ENCODE data around the gene TMEM42. TPM values are rescaled to one million over a fixed set of nuclear protein-coding genes. Genes with fewer than 3 reads are reported as not detected.

The TMEM42 gene
- total and polyA plus RNA-seq, 2 of the 13 experiments (the other 11 are each of a cell fraction or from before 2014, with no cell fraction given), result 5.5 to 24.5 TPM

DNA sequence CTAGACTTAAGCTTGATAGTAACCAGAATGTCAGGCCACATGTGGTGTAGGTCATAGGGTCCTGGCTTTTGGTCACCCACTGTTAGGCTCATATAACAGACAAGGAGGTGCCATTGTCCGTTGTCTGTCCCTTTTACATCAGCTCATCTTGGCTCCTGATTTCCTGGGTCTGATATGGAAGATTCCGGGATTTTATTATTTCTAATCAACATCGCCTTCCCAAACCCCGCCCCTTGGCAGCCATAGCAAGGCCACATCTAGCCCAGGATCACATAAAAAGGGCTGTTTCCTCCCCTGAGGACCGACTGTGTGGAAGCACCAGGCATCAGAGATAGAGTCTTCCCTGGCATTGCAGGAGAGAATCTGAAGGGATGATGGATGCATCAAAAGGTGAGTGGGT lies 12.6 kb downstream of the TMEM42 start, which contains the start of gene TGM4:
TSS of gene TGM4 (plus strand) at position 301 of the 400 bp plus-strand sequence. CDS start at position 372, 71 bp downstream.
- DNase-seq (ENCODE audit: low spot score) (no peak), ATAC-seq (no peak), FAIRE-seq (no peak)
- intact Hi-C loops (cut with micrococcal nuclease; ENCODE audit: unreplicated experiment), result no loop called here
- 60% methylated on average over 5 of the region's 5 CpGs for WGBS (ENCODE audit: low lambda C conversion rate)
- no peak within 1 kb of the TSS for H3K27ac ChIP-seq (ENCODE audit: extremely low read length, insufficient read depth, low read length)
- H2AFZ ChIP-seq (ENCODE audit: low read length), result no peak within 1 kb of the TSS
- H3K36me3 ChIP-seq (replicated peaks in 1 of 2; ENCODE audit: control insufficient read depth in 1 of 2, insufficient read depth in 2 of 2, low read length in 2 of 2), result no peaks in the 10 kb centered on the region
- no peak within 1 kb of the TSS for H3K4me3 ChIP-seq (replicated peaks in 1 of 3; ENCODE audit: insufficient read depth in 1 of 3, low read depth in 2 of 3, low read length in 3 of 3)
- no TSS peak for BruUV-seq (replicated peaks)
- TF ChIP-seq RAD51 (IDR thresholded peaks at IDR 0.05; ENCODE audit: borderline replicate concordance), result no peak
- no peak for TF ChIP-seq ARNT (IDR thresholded peaks at IDR 0.05)
- H3K79me2 ChIP-seq (ENCODE audit: insufficient read depth, low read length), result no peaks in the 10 kb centered on the region
- H3K9ac ChIP-seq (ENCODE audit: insufficient read depth, low read depth, low read length), result no peak within 1 kb of the TSS
- POLR2A ChIA-PET, result no interaction called here
- CTCF ChIA-PET (ENCODE audit: low intra/inter-chr PET ratio, low total read pairs), result no interaction called here
- in situ Hi-C loops (cut with HindIII; ENCODE audit: extremely low pct_ligation_motif_present, low pct_unique_long_range_greater_than_20kb), result no loop called here
- H3K27me3 ChIP-seq (ENCODE audit: control insufficient read depth in 1 of 2, insufficient read depth in 2 of 2, low read length in 2 of 2), result no peaks in the 10 kb centered on the region
- H4K20me1 ChIP-seq (ENCODE audit: insufficient read depth, low read length), result no peaks in the 10 kb centered on the region
- H3K4me1 ChIP-seq (ENCODE audit: insufficient read depth, low read length), result peaks cover 8% of the 10 kb centered on the region
- H3K4me2 ChIP-seq (ENCODE audit: low read depth, low read length), result no peak within 1 kb of the TSS
- no peaks in the 10 kb centered on the region for H3K9me3 ChIP-seq (ENCODE audit: low read length)

DNA sequence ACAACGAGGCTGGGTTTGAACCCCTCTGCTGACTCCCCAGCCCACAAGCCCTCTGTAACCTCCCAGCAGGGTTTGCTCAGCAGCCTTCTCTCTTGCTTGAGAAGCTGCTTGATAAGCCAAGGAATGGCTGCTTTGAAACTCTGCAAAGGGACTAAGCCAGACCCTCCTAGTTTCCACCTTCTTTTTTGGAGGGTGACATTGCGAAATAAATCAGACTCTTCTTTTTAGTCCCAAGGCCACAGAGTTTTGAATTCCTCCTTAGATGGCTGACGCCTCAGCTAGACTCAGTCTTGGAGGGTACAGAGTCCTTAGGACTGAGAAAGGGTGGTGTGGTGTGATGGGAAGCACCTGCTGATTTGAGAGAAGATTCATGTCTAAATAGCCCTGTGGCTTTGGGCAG lies 13.9 kb downstream of the TMEM42 start:
- no peak for TF ChIP-seq IKZF4 (CRISPR knock-in tag; IDR thresholded peaks at IDR 0.05; ENCODE audit: borderline replicate concordance, low read depth, not compliant biosample characterization)
- peak; percentile 46; the same call in 1 of the 2 replicates for TF ChIP-seq CEBPB (IDR thresholded peaks at IDR 0.05; ENCODE audit: borderline replicate concordance, low read depth, low read length)
- no peak for TF ChIP-seq ZNF616 (CRISPR knock-in tag; IDR thresholded peaks at IDR 0.05; ENCODE audit: low read depth)
- H3K4me3 ChIP-seq (replicated peaks in 1 of 3; ENCODE audit: insufficient read depth in 1 of 3, low read depth in 2 of 3, low read length in 3 of 3), result no peak overlapping the region
- DNase-seq (ENCODE audit: low spot score) (no peak), FAIRE-seq (no peak), ATAC-seq (no peak)
- in situ Hi-C loops (cut with HindIII; ENCODE audit: extremely low pct_ligation_motif_present, low pct_unique_long_range_greater_than_20kb), result no loop called here
- H3K4me2 ChIP-seq (ENCODE audit: low read depth, low read length), result no peak overlapping the region
- no peaks in the 10 kb centered on the region for H3K9me3 ChIP-seq (ENCODE audit: low read length)
- POLR2A ChIA-PET, result no interaction called here
- H3K4me1 ChIP-seq (ENCODE audit: insufficient read depth, low read length), result no peaks in the 10 kb centered on the region
- H3K9ac ChIP-seq (ENCODE audit: insufficient read depth, low read depth, low read length), result no peak overlapping the region
- no peak overlapping the region for H3K27ac ChIP-seq (ENCODE audit: extremely low read length, insufficient read depth, low read length)
- no TSS peak for BruUV-seq (replicated peaks)
- no peaks in the 10 kb centered on the region for H3K36me3 ChIP-seq (replicated peaks in 1 of 2; ENCODE audit: control insufficient read depth in 1 of 2, insufficient read depth in 2 of 2, low read length in 2 of 2)
- H4K20me1 ChIP-seq (ENCODE audit: insufficient read depth, low read length), result no peaks in the 10 kb centered on the region
- CTCF ChIA-PET (ENCODE audit: low intra/inter-chr PET ratio, low total read pairs), result no interaction called here
- intact Hi-C loops (cut with micrococcal nuclease; ENCODE audit: unreplicated experiment), result no loop called here
- H3K27me3 ChIP-seq (ENCODE audit: control insufficient read depth in 1 of 2, insufficient read depth in 2 of 2, low read length in 2 of 2), result no peaks in the 10 kb centered on the region
- 53% methylated on average over 3 of the region's 3 CpGs for WGBS (ENCODE audit: low lambda C conversion rate)
- H2AFZ ChIP-seq (ENCODE audit: low read length), result no peak overlapping the region
- H3K79me2 ChIP-seq (ENCODE audit: insufficient read depth, low read length), result no peaks in the 10 kb centered on the region
